Stimulated activated CD4-positive, alpha-beta T cell treated with anti-CD3 and anti-CD28 coated beads, Interleukin-4, amount 100 ng/mL, for 4 hours (primary cell): Measurements from ENCODE around the gene CDCP1.
"Not testable (repeated sequence)": the region's sequence is repeated elsewhere in the genome, so short reads cannot be mapped to it uniquely, and the experiment has no call there.

Source experiments
- DNase-seq, 2 experiments: peaks; one replicate each; pipeline ENCODE4 v3.0.0-alpha.2; 2020

CDCP1 gene

GRCh38 chr3:45080824-45081223 is 65.4 kb downstream of the CDCP1 start:
- DNase-seq = no peak

DNA sequence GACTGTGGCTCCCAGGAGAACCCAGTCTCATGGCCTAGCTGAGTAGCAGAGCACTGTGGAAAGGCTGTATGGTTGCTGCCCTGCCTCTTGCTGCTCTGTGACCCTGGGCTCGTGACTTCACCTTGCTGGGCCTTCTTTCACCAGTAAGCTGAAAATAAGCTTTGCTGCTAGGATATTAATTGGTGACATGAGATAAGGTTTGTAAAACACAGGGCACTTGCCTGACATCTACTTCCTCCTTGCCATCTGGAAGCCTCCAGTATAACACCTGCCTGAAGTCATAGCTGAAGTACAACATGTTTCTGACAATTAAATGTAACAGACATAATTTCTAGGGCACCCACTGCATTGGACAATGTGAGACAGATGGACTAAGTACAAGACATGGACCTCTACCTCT is 66.5 kb downstream of the CDCP1 start:
- no peak for DNase-seq

GRCh38 chr3:45078910-45079522 is 67.2 kb downstream of the CDCP1 start:
- DNase-seq = no peak

DNA sequence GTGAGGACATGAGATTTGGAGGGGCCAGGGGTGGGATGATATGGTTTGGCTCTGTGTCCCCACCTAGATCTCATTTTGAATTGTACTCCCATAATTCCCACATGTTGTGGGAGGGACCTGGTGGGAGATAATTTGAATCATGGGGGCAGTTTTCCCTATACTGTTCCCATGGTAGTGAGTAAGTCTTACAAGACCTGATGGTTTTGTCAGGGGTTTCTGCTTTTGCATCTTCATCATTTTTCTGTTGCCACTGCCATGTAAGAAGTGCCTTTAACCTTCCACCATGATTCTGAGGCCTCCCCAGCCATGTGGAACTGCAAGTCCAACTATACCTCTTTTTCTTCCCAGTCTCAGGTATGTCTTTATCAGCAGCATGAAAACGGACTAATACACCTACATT is 67.9 kb downstream of the CDCP1 start:
- DNase-seq = not testable (repeated sequence)

GRCh38 chr3:45075821-45076625 is 70.2 kb downstream of the CDCP1 start:
- DNase-seq = no peak

- no peak for DNase-seq
Observed at GRCh38 chr3:45071075-45071474, 75.1 kb downstream of the CDCP1 start.

DNA sequence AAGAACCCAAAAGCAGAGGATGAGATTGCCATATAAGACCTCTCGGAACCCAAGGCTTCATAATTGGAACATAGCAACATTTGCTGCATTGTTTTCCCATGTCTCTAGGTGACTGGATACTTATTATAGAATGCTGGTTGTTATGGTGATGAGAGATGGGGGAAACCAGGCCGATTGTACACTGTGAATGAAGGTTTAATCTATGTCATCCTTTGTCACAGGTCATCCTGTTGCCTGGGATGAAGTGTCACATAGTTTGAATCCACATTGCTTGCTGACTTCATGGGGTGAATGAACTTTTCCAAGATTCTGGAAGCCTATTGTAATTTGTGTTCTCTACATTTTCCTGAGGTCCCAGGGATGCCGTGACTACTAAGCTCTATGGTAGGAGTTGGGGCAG is 78.2 kb downstream of the CDCP1 start:
- DNase-seq = no peak

- DNase-seq = no peak
Observed at GRCh38 chr3:45067486-45067885, 78.7 kb downstream of the CDCP1 start.

- no peak for DNase-seq
Observed at GRCh38 chr3:45066109-45066801, 79.9 kb downstream of the CDCP1 start.

GRCh38 chr3:45065373-45065720 is 80.8 kb downstream of the CDCP1 start:
- DNase-seq = no peak

- peak; percentile 56 to 70 for DNase-seq
Observed at GRCh38 chr3:45064512-45065372, 81.4 kb downstream of the CDCP1 start.

DNA sequence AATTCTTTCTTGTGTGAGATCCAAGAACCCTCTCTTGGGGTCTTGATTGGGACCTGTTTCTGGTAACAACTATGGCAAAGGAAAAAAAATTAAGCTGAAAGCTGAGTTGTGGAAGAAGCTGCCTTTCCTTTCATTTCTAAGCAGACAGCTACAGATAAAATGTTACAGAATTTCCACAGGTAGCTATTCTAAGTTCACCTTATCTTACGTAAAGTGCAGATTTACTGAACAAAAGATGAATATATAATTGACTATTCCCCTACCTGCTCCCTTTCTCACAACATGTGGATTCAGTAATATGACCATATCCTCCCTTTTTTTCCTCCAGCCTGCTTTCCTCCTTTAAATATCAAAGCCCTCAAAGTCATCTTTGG is 83.5 kb downstream of the CDCP1 start:
- no peak for DNase-seq

DNA sequence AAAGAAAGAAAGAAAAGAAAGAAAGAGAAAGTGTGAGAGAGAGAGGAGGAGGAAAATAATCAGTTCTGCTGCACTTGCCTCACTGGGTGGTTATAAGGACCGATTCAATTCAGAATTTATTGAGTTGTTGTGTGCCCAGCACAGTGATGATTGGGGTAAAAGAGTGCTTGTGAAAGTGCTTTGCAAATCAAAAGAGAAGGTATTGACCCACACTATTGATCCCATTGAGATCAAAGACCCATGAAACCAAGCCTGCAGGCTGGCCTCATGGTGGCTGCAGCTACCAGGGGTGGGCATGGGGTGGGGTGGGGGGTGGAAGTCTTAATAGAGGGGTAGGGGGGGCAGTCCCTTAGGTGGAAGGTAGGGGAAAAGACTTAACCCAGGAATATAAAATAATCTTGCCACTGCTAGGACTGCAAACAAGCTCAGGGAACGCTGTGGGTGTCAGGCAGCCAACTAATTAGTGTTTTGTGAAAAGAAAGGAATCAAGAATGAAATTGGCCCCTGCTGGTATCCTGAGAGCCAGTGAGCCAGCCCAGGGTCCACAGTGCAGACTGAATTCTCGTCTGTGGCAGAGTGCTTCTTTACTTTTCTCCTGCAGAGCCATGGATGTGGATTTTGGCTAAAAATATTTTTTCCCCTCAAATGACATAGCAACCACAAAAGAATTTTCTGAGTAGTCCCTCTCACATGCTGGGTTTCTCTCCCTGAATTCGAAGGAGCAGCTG is 85.8 kb downstream of the CDCP1 start:
- DNase-seq = no peak

DNA sequence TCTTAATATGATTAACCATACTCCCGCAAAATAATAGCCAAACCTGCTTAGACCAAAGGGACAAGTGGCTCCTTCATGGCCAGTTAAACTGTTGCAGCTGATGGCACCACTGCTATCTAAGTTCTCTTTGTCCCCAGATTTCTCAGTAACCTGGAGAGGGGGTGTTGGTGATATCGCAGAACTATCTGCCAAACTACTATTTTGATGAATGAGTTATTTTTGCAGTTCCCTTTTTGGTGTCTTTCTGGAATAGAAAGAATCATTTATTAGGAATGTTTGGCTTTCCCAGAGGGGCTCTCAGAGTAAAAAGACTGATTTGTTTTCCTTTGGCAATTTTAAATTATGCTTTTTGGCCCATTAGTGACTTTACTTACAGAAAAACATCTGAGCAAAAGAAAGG is 87.0 kb downstream of the CDCP1 start:
- no peak for DNase-seq

- peak in 1 of 2 experiments; percentile 39 for DNase-seq
Observed at GRCh38 chr3:45057557-45057956, 88.6 kb downstream of the CDCP1 start.

DNA sequence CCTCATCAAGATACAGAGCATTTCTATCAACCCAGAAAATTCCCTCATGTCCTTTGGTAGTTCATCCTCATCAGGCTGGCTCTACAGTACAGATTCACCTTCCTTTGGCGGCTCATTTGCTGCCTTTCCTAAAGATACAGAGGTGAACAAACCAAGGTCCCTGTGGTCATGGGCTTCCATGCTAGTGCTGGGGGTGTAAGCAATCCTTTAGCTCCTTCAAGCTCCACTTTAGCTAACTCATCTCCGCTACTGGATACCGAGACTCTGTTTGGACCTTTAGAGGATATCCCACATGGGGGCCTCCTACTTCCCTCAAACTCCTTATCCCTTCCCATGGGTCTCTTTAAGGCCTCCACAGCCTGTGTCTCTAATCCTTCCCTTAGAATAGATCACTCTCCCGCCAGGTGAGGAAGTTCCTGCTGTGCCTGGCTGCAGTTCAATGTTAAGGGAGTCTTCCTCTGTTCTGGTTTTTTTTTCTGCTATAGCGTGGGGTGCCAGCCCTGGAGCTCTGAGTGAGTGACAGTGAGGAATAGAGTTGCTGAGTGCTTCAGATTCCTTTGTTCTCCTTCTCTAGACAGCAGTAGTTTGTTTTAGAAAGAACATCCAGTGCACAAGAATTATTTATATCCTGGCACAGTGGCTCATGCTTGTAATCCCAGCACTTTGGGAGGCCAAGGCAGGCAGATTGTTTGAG is 89.4 kb downstream of the CDCP1 start:
- no peak for DNase-seq

GRCh38 chr3:45055411-45056143 is 90.6 kb downstream of the CDCP1 start:
- DNase-seq = no peak

DNA sequence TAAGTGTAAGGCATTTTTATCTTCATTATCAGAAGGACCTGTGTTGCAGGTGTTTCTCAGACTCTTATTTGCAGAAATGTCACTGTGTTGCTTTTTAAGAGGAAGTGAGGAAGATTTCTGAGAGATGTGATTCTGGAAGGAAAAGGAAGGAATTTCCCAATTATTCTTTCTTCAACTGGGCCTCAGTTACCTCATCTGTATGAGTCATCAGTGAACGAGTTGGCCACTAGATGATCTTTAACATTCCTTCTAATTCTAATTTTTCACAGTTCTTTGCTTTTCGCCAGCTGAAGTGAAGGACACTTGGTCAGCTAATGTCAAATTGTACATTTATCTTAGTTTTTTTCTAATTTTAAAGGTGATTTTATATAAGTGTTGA is 91.2 kb downstream of the CDCP1 start:
- no peak for DNase-seq

GRCh38 chr3:45054196-45054857 is 91.9 kb downstream of the CDCP1 start:
- DNase-seq = no peak

DNA sequence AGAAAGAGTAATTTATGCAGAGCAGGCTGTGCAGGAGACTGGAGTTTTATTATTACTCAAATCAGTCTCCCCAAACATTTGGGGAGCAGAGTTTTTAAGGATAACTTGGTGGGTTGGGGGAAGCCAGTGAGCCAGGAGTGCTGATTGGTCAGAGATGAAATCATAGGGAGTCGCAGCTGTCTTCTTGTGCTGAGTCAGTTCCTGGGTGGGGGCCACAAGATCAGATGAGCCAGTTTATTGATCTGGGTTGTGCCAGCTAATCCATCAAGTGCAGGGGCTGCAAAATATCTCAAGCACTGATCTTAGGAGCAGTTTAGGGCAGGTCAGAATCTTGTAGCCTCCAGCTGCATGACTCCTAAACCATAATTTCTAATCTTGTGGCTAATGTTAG is 92.4 kb downstream of the CDCP1 start:
- DNase-seq = not testable (repeated sequence)

- no peak for DNase-seq
Observed at GRCh38 chr3:45051685-45052084, 94.5 kb downstream of the CDCP1 start.
